OCI-LY7 (cell line): ENCODE measurements around the gene TMEM139. TPM values are rescaled to one million over a fixed set of nuclear protein-coding genes. Genes with fewer than 3 reads are reported as not detected.

Source experiments
- BruUV-seq: library from RNA; stranded (reverse); fragments of 400-500 nt; replicated peaks from 2 replicates; lab custom pipeline; 2021; lab: Mats Ljungman, UMichigan
- CTCF ChIA-PET: fragments of 300-600 bp; sonication (Branson Sonifier 250); formaldehyde crosslinking; loops from one replicate; lab custom pipeline; 2022; ENCODE audit warnings: antibody characterized with exemption; ENCODE audit not compliant: unreplicated experiment; lab: Charles Lee
- POLR2A ChIA-PET: fragments of 300-600 bp; sonication (Branson Sonifier 250); formaldehyde crosslinking; loops from one replicate; lab custom pipeline; 2022; ENCODE audit warnings: antibody characterized with exemption; lab: Charles Lee
- DNase-seq: peaks from one replicate; pipeline ENCODE4 v3.0.0-alpha.2; 2015; ENCODE audit warnings: low spot score
- H2AFZ ChIP-seq: fragments of 200-600 bp; sonication (generic), shearing (Covaris generic); 2 replicates; pipeline ENCODE4 v1.6.1; 2014; ENCODE audit warnings: mild to moderate bottlenecking, antibody characterized with exemption, low read length, moderate library complexity
- H3K27ac ChIP-seq: fragments of 200-600 bp; sonication (generic); 2 replicates; pipeline ENCODE4 v1.5.1; 2014; ENCODE audit warnings: mixed run types, low read depth, mild to moderate bottlenecking, moderate library complexity, low read length, inconsistent platforms; ENCODE audit not compliant: poor library complexity, severe bottlenecking
- H3K36me3 ChIP-seq: fragments of 200-600 bp; sonication (generic); 2 replicates; pipeline ENCODE4 v1.6.1; 2014; ENCODE audit warnings: mild to moderate bottlenecking, antibody characterized with exemption, low read length, moderate library complexity, mixed read lengths; ENCODE audit not compliant: insufficient read depth
- H3K4me1 ChIP-seq: fragments of 200-600 bp; sonication (generic); 2 replicates; pipeline ENCODE4 v1.5.1; 2014; ENCODE audit warnings: mild to moderate bottlenecking, low read length; ENCODE audit not compliant: insufficient read depth, poor library complexity, severe bottlenecking
- H3K4me2 ChIP-seq: fragments of 200-600 bp; sonication (generic); 2 replicates; pipeline ENCODE4 v1.6.1; 2014; ENCODE audit warnings: mild to moderate bottlenecking, low read length
- H3K4me3 ChIP-seq: fragments of 200-600 bp; sonication (generic); 2 replicates; pipeline ENCODE4 v1.5.1; 2014; ENCODE audit warnings: mild to moderate bottlenecking, low read depth, low read length; ENCODE audit not compliant: poor library complexity, severe bottlenecking
- H3K79me2 ChIP-seq: fragments of 200-600 bp; sonication (generic); 2 replicates; pipeline ENCODE4 v1.6.1; 2016; ENCODE audit warnings: low read depth, mild to moderate bottlenecking, low read length, moderate library complexity, mixed read lengths; ENCODE audit not compliant: insufficient read depth
- H3K9me2 ChIP-seq: fragments of 200-600 bp; sonication (generic); 2 replicates; pipeline ENCODE4 v1.6.1; 2016; ENCODE audit warnings: mild to moderate bottlenecking, low read length, mixed read lengths; ENCODE audit not compliant: insufficient read depth
- H3K9me3 ChIP-seq: fragments of 200-600 bp; sonication (generic); 2 replicates; pipeline ENCODE4 v1.6.1; 2014; ENCODE audit warnings: mild to moderate bottlenecking, mixed run types, low read length, mixed read lengths
- H4K20me1 ChIP-seq: fragments of 200-600 bp; sonication (generic); 2 replicates; pipeline ENCODE4 v1.6.1; 2014; ENCODE audit warnings: mild to moderate bottlenecking, antibody characterized with exemption, low read length, moderate library complexity, mixed read lengths; ENCODE audit not compliant: insufficient read depth
- CTCF ChIP-seq: fragments of 200-600 bp; sonication (generic); conservative IDR thresholded peaks from 2 replicates; pipeline ENCODE4 v1.5.1; 2014; ENCODE audit warnings: mild to moderate bottlenecking, antibody characterized with exemption, low read length, moderate library complexity, mixed read lengths
- EZH2phosphoT487 ChIP-seq: fragments of 200-600 bp; sonication (generic); IDR thresholded peaks from 2 replicates; pipeline ENCODE4 v1.6.1; 2018; ENCODE audit warnings: low read depth, borderline replicate concordance, mild to moderate bottlenecking, mixed run types, antibody characterized with exemption, low read length, moderate library complexity, mixed read lengths
- intact Hi-C: fragments of 100-400 bp; cut with micrococcal nuclease; formaldehyde crosslinking; loops from one replicate; pipeline ENCODE4 v1.10.0; 2022; ENCODE audit not compliant: unreplicated experiment
- total RNA-seq, 2 experiments: library from RNA; depleted of rRNA in 1 of 2; stranded (reverse); fragments of >200 nt in 1 of 2; shearing (Covaris generic) in 1 of 2; gene quantifications; 2 replicates each; pipeline ENCODE4 v1.2.3, GENCODE V29; 2014 to 2022

TMEM139 gene
- total RNA-seq, 2 experiments from 2014 or later: 0.46 TPM; not detected in 1

- Histone ChIP-seq H3K4me3 (no peak overlapping the region), H3K27ac (no peak overlapping the region), H3K9me3 (no peaks in the 10 kb centered on the region), H2AFZ (no peak overlapping the region), H3K4me1 (peaks cover 30% of the 10 kb centered on the region), H3K4me2 (no peak overlapping the region), H3K36me3 (peaks cover 93% of the 10 kb centered on the region), H3K79me2 (peaks cover 42% of the 10 kb centered on the region), H3K9me2 (no peaks in the 10 kb centered on the region), H4K20me1 (peaks cover 11% of the 10 kb centered on the region; the same call in 1 of the 2 replicates)
- TF ChIP-seq EZH2phosphoT487: no peak
- TF ChIP-seq CTCF: no peak
- ChIA-PET POLR2A (interaction anchor here (0.7 to 2.7 kb wide), 6 partner anchors 8 to 69 kb away, joined by 3 to 12 read pairs (median 5); partner anchors contain the start of gene GSTK1), CTCF (no interaction called here)
- BruUV-seq: no TSS peak
- intact Hi-C loops: no loop called here
- DNase-seq: no peak
These were observed 8.1 kb downstream of the TMEM139 start for GRCh38 chr7:143292876-143293275.

- no peaks in the 10 kb centered on the region for H3K9me2 ChIP-seq
- POLR2A ChIA-PET: interaction anchor here (0.6 to 2.1 kb wide), 7 partner anchors 8 to 438 kb away, joined by 3 to 12 read pairs (median 5); partner anchors contain the start of genes CASP2 and GSTK1
- no peak overlapping the region for H3K4me3 ChIP-seq
- BruUV-seq: no TSS peak
- H3K27ac ChIP-seq: no peak overlapping the region
- peaks cover 17% of the 10 kb centered on the region for H3K79me2 ChIP-seq
- no peak for DNase-seq
- peaks cover 14% of the 10 kb centered on the region for H3K4me1 ChIP-seq
- TF ChIP-seq CTCF (no peak), EZH2phosphoT487 (no peak)
- no peak overlapping the region for H2AFZ ChIP-seq
- no peak overlapping the region for H3K4me2 ChIP-seq
- intact Hi-C loops: no loop called here
- CTCF ChIA-PET: no interaction called here
- H3K9me3 ChIP-seq: no peaks in the 10 kb centered on the region
- peaks cover 99% of the 10 kb centered on the region for H3K36me3 ChIP-seq
- H4K20me1 ChIP-seq: peaks cover 5% of the 10 kb centered on the region; the same call in 1 of the 2 replicates
These were observed 11.1 kb downstream of the TMEM139 start for GRCh38 chr7:143295870-143296269.

- Histone ChIP-seq H3K36me3 (peaks cover 99% of the 10 kb centered on the region), H3K9me3 (no peaks in the 10 kb centered on the region), H3K27ac (no peak overlapping the region), H2AFZ (no peak overlapping the region), H3K9me2 (no peaks in the 10 kb centered on the region), H3K79me2 (peaks cover 9% of the 10 kb centered on the region; the same call in 1 of the 2 replicates), H4K20me1 (peaks cover 5% of the 10 kb centered on the region; the same call in 1 of the 2 replicates), H3K4me1 (peaks cover 14% of the 10 kb centered on the region), H3K4me3 (no peak overlapping the region), H3K4me2 (no peak overlapping the region)
- no TSS peak for BruUV-seq
- TF ChIP-seq CTCF (no peak), EZH2phosphoT487 (no peak)
- intact Hi-C loops: no loop called here
- no peak for DNase-seq
- POLR2A ChIA-PET: interaction anchor here (0.6 to 2.1 kb wide), 10 partner anchors 9 to 72 kb away, joined by 3 to 12 read pairs (median 4); partner anchors contain the start of genes CASP2 and GSTK1
- CTCF ChIA-PET: no interaction called here
These were observed 11.9 kb downstream of the TMEM139 start for GRCh38 chr7:143296686-143297085.
